Hypothalamus (tissue), 51 donors: ENCODE results near the gene UGP2.
"Not testable (repeated sequence)": the region's sequence is repeated elsewhere in the genome, so short reads cannot be mapped to it uniquely, and the experiment has no call there.

Experiments
- DNase-seq, 51 donors: peaks; one replicate each; lab custom pipeline; 2025; lab: John Stamatoyannopoulos, UW

The UGP2 gene

GRCh38 chr2:63888490-63889402 is 47.0 kb downstream of the UGP2 start:
- DNase-seq, result peak in 22 of 51 donors; percentile 5 to 63 (median 19)

GRCh38 chr2:63890678-63891077 is 49.0 kb downstream of the UGP2 start:
- DNase-seq, result no peak

GRCh38 chr2:63891488-63892030 is 49.9 kb downstream of the UGP2 start:
- DNase-seq, result peak in 3 of 51 donors; percentile 5 to 27 (median 6)

GRCh38 chr2:63893163-63893562 is 51.5 kb downstream of the UGP2 start:
- no peak for DNase-seq

GRCh38 chr2:63894167-63894566 is 52.5 kb downstream of the UGP2 start:
- DNase-seq, result no peak

- DNase-seq, result no peak
These were observed 57.1 kb downstream of the UGP2 start for GRCh38 chr2:63898839-63899238.

- DNase-seq, result no peak
These were observed 57.9 kb downstream of the UGP2 start for GRCh38 chr2:63899639-63900038.

GRCh38 chr2:63902149-63902548 is 60.5 kb downstream of the UGP2 start:
- no peak for DNase-seq

GRCh38 chr2:63903003-63903402 is 61.3 kb downstream of the UGP2 start:
- DNase-seq, result no peak

- DNase-seq, result no peak
These were observed 72.6 kb downstream of the UGP2 start for GRCh38 chr2:63914311-63914710.

GRCh38 chr2:63926815-63927214 is 85.1 kb downstream of the UGP2 start:
- peak in 1 of 51 donors; percentile 2 for DNase-seq

GRCh38 chr2:63932104-63932503 is 90.4 kb downstream of the UGP2 start:
- not testable (repeated sequence) for DNase-seq
